GM21367 (cell line): Measurements from ENCODE around the gene CDC42BPA.
"Not testable (repeated sequence)": the region's sequence is repeated elsewhere in the genome, so short reads cannot be mapped to it uniquely, and the experiment has no call there.

Experiments used
- ATAC-seq: cut with Tn5 transposase; IDR thresholded peaks from one replicate; pipeline ENCODE4 v1.9.1; 2021; ENCODE audit not compliant: unreplicated experiment

Gene CDC42BPA

DNA sequence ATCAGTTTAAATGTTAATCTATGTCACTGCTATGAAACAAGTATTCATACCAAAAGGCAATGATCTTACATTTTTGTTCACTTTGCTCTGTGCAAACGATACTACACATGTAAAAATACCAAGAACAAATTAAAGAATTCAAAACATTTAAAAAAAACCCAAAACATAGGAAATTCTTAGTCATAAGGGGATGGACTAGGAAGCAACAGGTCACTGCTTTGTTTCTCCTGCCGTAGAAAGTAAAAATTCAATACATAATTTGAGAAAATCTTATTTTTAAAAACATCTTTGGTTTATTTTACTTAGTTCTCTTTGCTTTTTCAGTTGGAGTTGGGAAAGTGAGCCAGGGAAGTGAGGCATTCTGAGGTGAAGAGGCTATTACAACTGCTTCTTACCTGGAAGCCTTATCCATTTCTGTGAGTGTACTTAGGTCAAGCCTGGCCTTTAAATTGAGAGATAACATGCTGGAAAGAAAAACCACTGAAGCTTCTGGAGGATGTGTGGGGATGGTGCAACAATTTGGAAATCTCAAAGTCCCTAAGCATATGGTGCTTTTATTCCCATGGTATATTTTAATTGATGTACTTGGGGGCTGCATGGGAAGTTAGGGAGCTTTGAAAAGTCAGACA lies 183.5 kb downstream of the CDC42BPA start:
- ATAC-seq, result no peak

DNA sequence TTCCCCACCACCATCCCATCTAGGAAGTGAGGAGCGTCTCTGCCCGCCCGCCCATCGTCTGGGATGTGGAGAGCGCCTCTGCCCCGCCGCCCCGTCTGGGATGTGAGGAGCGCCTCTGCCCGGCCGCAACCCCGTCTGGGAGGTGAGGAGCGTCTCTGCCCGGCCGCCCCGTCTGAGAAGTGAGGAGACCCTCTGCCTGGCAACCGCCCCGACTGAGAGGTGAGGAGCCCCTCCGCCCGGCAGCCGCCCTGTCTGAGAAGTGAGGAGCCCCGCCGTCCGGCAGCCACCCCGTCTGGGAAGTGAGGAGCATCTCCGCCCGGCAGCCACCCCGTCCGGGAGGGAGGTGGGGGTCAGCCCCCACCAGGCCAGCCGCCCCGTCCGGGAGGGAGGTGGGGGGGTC lies 185.6 kb downstream of the CDC42BPA start:
- ATAC-seq, result not testable (repeated sequence)

DNA sequence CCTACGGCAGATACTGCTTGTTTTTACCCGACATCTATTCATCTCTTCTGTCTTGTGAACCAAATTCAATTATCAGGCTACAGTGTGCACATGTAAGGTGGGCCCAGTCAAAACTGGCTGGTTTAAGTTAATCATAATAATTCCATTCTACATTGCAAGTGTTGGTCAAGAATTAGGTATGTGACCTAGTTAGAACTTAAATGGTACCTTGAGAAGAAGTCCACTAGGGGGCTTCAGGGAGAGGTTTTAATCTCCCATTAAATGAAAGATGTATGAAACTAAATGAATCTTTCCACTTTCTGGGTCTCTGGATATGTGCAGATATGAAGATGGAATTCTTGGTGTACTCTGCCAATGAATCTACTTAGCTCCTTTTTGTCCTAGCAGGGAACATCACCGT lies 187.1 kb downstream of the CDC42BPA start:
- no peak for ATAC-seq

DNA sequence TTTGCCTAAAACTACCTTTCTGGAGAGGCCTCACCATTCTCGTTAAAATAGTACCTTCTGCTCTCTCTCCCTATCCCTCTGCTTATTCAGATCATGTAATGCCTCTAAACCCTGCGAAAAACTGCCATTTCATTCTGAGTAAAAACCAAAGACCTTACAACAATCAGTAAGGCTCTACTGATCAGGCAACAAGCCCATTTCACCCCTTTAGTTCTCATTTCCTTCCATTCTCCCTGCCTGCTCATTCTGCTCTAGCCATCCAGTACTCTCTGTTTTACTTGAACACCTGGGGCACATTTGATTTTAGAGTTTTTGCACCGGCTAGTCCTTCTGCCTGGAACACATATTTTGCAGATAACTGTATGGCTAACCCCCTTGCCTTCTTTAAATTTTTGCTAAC lies 190.4 kb downstream of the CDC42BPA start:
- no peak for ATAC-seq

DNA sequence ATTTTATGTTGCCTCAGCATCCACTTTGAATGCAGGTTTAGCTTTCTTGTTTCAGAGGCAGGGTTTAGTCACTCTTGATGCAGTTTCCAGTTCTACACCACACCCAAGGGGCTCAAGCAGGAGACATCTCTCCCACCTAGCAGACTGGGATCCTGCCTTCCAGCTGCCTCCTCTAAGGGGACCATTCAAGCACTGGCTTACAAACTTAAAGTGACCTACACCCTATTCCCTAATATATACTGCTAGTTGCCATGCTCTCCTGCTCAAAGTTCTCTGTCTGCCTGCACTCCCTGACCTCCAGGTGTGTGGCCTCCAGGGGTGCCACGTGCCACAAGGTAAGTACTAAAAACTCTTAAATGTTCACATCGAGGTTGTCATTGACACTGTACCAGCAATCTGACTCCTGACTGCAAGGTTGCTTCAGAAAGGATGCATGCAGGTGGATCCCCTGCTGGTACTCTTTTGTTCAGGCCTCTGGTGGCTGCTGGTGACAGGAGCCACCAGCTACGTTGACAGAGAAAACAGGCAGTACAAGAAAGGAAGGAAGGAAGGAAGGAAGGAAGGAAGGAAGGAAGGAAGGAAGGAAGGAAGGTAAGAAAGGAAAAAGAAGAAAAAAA lies 192.3 kb downstream of the CDC42BPA start:
- ATAC-seq, result no peak

DNA sequence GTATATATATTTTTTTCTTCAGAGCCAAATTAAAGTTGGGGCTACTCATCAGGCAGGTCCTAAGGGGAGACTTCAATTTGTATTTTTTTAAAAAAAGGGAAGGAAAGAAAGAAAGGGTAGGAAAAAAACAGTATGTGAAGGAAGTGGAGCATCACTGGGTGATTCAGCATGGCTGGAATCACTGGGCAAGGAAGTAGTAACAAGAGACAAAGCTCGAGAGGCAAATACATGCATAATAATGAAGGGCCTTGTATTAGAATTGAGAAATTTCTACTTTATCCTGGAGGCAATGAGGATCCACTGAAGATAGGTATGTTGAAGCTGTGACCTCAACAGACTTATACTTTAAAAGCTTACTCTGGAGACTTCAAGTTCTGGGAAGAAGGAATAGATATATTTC lies 193.8 kb downstream of the CDC42BPA start:
- no peak for ATAC-seq

DNA sequence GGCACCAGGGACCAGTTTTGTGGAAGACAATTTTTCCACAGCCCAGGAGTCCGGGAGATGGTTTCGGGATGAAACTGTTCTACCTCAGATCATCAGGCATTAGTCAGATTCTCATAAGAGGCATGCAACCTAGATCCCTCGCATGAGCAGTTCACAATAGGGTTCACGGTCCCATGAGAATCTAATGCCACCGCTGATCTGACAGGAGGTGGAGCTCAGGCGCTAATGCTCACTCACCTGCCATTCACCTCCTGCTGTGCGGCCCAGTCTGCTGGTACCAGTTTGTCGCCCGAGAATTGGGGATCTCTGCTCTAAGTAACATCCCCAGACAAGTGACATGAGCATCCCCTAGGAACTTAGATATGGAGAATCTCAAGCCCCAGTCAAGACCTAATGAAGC lies 197.5 kb downstream of the CDC42BPA start:
- no peak for ATAC-seq

DNA sequence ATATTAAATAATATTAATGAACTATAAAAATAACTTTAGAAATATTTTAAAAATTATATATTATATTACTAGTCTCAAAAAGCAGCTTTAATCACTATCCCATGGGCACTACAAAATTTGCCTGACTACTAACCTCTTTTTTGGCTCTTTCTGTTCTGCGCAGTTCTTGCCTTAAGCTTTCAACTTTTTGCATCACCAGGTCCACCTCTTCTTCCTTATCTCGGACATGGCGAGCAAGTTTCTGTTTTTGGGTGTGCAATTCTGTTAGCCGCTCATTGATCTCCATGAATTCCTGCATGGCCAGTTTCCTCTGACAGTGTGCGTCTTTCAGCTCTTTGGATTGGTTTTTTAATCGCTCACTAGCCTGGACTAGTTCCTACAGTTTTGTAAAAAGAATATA lies 205.8 kb downstream of the CDC42BPA start:
- no peak for ATAC-seq

DNA sequence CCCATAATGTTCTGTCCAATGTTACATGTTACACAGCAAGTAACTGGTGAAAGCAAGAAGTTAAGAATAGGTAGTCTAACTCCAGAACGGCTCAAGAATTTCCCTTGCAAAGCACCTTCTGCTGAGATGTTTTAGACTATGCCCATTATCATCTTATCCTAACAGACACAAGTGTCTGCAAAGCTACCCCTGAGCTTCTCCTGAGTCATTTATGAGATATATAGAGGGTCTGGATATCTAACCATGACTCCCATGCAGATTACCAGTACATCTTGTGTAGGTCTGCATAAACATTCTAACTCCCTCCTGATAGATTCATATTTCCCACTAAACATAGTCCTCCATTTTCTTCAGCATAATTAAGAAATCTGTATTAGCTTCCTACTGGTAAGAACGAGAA lies 206.5 kb downstream of the CDC42BPA start:
- ATAC-seq, result no peak

DNA sequence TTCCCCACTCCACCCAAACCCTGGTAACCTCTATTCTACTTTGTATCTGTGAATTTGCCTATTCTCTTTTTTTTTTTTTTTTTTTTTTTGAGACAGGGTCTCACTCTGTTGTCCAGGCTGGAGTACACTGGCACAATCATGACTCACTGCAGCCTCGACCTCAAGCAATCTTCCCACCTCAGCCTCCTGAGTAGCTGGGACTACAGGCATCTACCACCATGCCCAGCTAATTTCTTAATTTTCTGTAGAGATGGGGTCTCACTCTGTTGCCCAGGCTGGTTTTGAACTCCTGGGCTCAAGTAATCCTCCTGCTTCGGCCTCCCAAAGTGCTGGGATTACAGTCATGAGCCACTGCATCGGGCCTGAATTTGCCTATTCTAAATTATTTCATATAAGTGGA lies 213.0 kb downstream of the CDC42BPA start:
- ATAC-seq, result not testable (repeated sequence)

DNA sequence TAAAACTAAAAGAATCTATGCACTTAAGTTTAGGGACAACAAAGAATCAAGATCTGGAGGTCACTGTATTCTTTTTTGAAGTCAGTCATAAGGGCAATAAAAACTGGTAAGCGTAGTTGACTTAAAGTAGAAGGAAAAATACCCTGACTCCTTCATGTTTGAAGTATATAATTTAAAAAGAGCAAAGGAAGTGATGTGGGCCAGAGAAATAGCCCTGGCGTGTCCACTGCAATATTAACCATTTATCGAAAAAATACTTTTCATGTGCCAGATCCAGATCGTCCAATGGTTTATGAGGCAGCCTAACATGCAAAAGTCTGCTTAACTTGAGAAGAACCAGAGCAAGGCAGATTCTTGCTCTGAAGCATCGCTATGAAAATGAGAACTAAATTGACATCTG lies 216.2 kb downstream of the CDC42BPA start:
- ATAC-seq, result no peak

DNA sequence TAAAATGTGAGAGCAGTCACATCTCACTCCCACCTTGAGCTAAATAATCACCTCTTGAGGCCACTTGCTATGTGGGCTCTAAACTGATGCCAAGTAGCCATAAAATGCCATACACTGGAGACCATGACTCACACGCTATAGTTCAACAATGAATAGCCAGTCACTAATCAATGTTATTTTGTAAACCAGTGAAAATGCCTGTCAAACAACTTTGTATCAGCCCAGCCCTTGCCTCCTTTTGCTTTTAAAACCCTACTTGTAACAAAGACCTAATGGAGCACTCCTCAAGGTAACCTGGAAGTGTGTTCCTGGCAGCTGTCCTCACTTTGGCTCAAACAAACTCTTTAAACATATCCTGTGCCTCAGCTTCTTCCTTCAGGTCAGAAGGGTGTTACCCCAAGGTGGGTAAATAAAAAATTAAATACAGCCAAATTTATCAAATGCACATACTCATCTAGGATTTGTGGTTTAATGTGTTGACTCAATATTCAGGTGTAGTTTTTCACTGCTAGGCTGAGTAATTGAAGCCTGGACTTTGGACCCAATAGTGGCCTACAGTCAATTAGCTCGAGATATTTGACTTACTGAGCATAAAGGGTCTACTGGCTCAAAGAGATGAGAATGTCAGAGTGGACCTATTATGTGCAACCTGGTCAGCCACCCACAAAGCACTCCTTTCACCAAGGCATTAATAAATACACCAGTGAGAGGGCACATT lies 223.9 kb downstream of the CDC42BPA start:
- ATAC-seq, result no peak

DNA sequence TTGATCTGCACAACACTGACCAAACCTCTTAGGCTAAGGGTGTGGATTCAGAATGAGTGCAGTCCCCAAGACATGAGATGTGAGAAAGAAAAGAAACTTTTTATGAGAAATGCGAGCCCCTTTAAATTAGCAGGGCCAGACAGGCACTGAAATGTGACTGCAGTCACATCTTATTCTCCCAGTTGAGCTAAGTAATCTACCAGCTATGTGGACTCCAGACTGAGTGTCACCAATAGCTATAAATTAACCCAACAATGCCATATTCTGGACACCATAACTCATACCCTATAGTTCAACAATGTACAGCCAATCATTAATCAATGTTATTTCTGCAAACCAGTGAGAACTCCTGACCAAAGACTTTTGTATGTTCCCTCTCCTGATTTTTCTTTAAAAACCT lies 225.0 kb downstream of the CDC42BPA start:
- no peak for ATAC-seq

DNA sequence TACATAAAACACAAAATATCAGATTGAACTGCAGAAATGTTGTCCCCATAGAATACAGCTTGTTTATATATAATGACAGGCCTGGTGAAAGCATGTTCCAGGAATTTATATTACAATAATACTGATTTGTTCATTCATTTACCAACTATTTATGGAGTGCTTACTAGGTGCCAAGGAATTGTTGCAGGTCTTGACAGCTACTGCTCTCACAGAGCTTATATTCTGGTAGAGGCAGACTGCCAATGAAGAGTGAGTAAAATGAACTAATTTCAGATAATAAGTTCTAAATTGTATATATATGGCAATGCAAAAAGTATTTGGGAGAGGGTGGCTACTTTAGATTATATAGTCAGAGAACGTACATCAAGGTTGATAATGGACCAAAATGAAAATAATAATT lies 226.2 kb downstream of the CDC42BPA start:
- ATAC-seq, result no peak

DNA sequence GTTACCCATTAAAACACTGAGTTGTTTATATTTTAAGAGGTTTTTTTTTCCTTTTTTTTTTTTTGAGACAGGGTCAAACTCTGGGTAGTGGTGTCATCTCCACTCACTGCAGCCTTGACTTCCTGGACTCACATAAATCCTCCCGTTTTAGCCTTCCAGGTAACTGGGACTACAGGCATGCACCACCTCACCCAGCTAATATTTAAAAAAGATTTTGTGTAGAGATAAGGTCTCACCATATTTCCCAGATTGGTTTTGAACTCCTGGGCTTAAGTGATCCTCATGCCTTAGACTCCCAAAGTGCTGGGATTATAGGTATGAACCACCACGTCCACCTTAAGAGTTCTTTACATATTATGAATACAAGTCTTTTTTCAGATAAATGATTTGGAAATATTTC lies 231.7 kb downstream of the CDC42BPA start:
- ATAC-seq, result no peak

DNA sequence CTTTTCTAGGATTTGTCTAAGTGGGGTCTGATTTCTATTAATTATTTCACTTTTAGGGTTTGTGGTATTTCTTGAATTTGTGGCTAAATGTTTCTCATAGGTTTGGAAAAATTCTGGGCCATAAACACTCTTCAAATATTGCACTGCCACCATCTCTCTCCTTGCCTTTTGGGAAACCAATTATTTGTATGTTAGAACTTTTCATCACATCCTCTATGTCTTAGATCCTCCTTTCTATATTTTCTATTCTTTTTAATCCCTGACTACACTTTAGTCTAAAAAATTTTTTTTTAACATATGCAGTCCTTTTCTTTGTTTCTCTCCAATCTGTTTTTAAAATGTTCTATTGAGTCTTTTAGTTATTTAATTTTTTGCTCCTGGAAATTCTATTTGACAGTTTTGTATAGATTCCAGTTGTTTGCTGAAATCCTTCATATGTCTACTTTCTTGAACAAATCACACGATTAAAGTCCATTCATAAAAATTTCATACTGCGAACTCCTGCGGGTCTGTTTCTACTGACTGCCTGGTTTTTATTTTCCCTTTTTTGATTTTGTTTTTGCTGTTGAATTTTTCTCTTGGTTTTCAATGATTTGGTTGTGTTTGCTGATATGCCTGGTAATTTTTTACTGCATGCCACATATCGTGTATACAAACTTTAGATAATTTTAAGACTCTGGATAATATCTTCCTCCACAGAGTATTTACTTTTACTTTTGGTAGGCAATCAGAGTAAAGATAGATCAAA lies 235.1 kb downstream of the CDC42BPA start:
- no peak for ATAC-seq

DNA sequence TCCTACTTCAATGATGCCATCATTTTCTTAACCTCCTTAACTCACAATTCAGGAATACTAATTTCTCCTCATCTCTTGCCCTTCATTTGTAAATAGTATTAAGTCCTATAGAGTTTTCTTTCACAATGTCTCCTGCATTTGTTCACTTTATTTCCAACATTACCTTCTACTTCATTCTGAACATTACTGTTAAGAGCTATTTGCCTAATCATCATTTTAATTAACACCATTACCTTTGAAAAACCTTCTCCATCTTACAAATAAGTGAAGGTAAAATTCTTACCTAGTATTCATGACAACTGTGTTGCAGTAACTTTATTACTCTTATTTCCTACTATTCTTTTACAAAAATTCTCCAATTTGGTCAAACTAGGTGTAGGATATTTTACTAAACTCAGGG lies 240.5 kb downstream of the CDC42BPA start:
- no peak for ATAC-seq

DNA sequence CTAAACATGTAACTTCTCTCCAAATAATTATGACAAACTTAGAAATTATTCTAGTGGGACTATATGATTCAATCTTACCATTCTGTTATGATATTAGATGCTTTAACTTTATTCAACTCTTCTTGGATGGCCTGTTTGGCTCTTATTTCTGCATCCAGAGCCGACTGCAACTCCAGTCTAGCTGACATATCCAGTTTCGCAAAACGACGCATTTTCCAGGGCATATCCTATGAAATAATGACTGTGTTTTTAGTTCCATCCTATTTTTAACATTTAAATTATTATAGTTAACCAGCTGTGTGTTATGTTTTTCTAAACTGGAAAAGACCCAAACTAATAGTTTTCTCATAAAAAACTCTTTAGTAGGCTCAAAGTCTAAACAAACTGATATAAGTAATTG lies 244.5 kb downstream of the CDC42BPA start:
- no peak for ATAC-seq

DNA sequence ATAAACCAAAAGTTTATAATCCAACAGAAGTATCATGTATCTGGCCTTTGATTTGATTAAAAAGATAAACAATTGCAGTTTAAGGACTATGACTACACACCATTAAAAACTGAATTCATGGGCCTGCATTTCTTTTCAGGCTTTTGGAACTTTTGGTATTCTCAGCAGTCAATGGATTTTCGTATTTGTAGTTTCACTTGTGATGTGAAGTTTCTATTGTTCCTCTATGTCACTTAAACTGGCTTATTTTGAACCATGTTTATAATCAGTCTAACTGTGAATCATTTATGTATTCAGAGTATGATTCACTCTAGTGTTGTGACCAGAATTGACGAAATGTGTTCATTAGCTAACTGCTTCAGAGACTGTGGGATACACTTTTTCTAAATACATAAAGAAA lies 245.3 kb downstream of the CDC42BPA start:
- ATAC-seq, result peak; percentile 57

DNA sequence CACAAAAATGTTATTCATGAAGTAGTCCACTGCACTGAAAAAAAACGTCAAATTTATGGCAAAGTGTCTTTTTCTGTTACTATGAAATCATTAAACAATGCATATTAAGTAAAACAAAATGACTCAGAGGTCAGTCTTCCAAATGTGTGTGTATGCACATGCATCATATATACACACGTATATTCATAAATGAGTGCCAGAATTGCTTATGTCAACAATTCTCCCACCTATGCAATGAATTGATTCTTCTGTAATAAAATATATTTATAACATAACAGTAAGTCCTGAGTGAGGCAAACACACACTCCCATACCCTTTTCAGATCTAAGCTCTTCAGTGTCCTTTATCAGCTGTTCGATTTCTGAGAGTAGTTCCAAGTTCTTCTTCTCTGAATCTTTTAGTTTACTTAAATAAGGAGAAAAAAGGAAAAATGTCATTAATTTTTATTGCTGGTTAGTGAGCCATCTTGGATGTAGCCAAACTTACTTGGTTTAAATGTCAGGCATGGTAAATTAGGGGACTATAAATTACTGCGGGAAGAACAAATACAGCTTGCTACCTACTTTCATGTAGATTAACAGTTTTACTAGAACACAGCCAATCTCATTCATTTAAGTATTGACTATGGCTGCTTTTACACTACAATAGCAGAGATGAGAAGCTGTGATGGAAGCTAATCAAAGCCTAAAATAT lies 246.3 kb downstream of the CDC42BPA start:
- no peak for ATAC-seq

DNA sequence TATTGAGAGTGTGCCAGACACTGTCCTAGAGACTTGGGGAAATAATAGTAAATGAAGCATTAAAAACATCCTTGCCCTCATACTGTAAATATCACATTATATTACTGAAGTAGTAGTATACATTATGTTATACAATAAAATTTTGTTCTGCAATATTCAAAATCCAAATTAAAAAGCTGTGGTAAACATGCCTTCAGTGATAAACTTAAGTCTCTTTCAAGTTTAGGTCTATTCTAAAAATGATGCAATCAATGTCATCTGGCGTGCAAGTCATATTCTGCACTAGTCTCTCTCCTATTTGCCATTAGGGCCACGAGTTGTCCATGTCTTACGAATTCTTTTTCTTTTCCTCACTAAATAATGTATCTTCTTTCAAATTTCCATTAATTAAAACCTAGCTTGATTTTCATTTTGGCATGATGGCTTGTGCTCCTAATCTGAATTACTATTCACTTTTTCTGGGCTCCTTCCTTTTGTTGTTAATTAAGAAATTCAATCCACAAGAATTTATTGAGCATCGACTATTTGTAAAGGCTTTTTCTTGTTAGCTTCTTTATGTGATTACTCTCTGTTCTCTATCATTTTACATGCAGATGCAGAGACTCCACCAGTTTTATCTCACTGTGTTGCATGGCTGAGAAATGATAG lies 247.5 kb downstream of the CDC42BPA start:
- ATAC-seq, result no peak
